DMS114 treated with DMSO at 0.1 percent for 48 hours (cell line): ENCODE results near the gene EYS.
"Not testable (repeated sequence)": the region's sequence is repeated elsewhere in the genome, so short reads cannot be mapped to it uniquely, and the experiment has no call there.

Experiments
- DNase-seq: peaks from one replicate; lab custom pipeline; 2025; ENCODE audit not compliant: unreplicated experiment; lab: John Stamatoyannopoulos, UW

The EYS gene

GRCh38 chr6:64085126-64085525, 1621.9 kb downstream of the EYS start:
- DNase-seq: no peak

DNA sequence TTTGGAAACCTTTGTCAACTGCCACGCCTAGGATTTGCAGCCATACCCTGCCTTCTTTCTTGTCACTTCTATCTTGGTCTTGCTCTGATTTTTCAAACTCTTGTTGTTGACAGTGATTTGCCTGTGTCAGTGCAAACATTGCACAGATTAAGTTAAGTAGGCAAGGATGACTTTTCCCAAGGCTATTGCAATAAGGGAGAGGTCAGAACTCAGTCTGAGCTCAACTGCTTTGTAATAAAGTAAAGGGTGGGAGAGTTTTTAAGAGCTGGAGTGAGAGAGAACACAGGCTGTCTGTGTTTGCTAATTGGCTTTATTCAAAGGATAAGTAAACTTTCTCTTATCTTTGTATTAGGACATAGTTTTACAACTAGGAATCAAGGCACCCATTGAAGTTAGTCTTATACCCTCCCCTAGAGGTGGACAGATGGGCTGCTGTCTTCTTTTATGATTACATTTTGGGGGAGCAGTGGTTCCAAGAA, 1622.8 kb downstream of the EYS start:
- no peak for DNase-seq

GRCh38 chr6:64083261-64083660, 1623.8 kb downstream of the EYS start:
- DNase-seq: no peak

GRCh38 chr6:64081453-64081852, 1625.6 kb downstream of the EYS start:
- no peak for DNase-seq

DNA sequence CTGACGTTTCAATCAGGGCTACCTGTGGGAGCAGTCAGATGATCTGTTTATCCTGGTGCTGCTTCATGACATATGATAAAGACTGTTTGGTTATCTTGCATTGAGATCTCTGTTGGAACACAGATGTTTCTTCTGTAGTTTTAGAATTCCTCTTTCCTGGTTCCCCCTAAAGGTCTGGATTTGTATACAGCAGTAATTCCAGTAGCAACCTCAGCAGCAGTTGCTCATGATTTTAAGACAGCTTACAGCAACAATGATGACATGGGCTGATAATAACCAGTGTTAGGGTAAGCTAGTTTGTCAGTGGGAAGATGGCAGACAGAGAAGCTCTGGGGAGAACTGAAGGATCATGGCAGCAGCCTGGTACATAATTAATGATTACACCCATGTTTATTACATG, 1632.0 kb downstream of the EYS start:
- no peak for DNase-seq

DNA sequence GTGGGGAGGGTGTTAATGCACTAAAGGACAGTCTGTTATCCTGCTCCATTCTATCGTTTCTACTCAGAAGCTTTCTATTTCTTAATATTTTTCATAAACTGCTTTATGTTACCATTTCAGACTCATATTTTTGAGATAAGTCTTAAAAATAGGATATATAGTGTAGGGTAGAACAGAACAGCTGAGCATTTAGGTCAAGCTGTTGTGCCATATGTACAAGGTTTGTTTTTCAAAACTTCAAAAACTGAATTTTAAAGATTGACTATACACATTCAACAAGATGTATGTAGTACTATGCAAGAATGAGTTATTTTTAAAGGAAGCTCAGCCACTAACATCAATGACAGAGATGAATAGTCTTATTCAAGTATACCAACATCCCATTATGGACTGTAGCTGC, 1634.3 kb downstream of the EYS start:
- no peak for DNase-seq

- no peak for DNase-seq
These were observed 1642.1 kb downstream of the EYS start for GRCh38 chr6:64064919-64065318.

DNA sequence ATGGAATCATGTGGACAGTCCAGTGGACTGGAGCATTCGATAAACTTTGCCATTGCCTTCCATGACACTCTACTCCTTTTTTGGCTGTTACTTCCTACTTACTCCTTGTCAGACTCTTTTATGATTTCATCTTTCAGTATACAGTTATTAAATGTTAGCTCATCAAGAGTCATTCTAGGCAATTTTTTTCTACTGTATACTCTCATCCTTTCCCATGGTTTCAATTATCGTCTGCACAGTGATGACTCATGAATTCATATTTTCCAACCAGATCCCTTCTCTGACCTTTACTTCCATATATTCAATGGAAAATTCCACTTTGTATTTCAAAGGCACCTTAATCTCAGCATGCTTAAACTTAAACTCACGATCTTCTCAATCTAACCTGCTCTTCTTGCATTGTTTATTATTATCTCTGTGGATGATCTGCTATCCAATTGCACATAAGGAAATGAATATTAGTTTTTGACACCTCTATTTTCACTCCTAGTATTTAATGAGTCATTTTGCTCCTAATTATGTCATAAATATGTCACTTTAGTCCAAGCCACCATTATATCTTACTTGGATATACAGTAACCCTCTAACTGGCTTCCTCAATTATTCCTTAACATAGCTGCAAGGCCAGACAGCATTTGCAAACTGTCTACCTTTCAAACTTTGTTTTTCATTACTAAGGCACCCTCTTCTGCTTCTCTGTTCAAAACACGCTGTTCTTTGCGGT, 1643.9 kb downstream of the EYS start:
- no peak for DNase-seq

- no peak for DNase-seq
These were observed 1652.2 kb downstream of the EYS start for GRCh38 chr6:64054861-64055260.

- DNase-seq: no peak
These were observed 1656.4 kb downstream of the EYS start for GRCh38 chr6:64050590-64050989.

DNA sequence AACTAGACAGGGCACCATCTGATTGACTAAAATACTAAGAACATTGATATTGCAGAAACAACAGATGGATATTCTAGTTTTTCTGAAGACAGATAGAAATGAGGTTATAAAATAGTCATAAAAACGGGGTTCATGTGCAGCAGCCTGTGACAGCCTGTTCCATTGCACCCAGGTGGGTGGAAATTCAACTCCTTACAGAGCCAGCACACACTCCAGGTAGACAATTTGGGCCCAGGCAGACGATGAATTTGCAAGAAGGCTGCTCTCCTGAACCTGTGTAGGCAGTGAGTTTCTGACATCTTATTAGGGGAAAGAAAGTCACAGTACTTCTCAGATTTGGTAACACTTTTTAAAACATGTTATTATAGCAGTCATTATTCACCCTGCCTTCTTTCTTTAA, 1657.3 kb downstream of the EYS start:
- DNase-seq: no peak

DNA sequence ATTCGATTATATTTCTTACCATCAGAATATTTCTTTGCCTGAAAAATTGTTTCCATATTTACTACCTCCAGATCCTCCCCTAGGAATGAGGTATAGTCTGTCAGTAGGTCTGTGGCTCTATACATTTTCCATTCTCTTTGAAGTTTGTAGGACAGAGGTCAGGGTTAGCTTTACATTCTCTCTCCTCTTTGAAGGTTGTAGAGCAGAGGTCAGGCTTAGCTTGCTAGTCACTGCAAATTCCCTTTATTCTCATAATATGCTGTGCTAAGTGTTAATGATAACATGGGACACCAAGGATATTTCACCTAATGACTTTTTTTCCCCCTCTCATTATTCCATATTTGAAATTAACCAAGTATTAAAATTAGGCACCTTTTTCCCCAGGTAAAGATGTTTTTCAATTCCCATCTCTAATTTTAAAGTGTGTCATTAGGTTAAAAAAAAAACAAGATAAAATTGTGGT, 1660.2 kb downstream of the EYS start:
- DNase-seq: no peak

GRCh38 chr6:64041373-64041772, 1665.7 kb downstream of the EYS start:
- no peak for DNase-seq

DNA sequence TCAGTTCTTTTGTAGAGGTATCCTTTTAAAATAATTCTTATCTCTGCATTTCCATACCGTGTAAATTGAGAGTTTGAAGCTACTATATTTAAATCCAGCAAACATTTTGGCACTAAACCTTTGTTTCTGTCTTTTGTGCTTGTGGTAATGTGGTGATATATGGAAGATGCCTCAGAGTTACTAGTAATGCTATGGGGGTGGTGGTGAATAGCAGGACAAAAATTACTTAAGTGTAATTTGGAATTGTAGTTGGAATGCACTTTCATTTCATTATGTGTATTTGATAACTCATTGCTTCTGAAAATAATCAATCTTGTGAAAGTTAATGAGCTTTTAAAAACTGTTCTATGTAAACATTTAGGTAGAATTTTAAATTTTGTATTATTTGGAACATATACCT, 1666.9 kb downstream of the EYS start:
- no peak for DNase-seq

- DNase-seq: no peak
These were observed 1669.6 kb downstream of the EYS start for GRCh38 chr6:64037427-64037826.

GRCh38 chr6:64034910-64035655, 1671.9 kb downstream of the EYS start:
- DNase-seq: no peak

- DNase-seq: no peak
These were observed 1672.7 kb downstream of the EYS start for GRCh38 chr6:64034291-64034690.

GRCh38 chr6:64030950-64031618, 1675.9 kb downstream of the EYS start:
- not testable (repeated sequence) for DNase-seq

DNA sequence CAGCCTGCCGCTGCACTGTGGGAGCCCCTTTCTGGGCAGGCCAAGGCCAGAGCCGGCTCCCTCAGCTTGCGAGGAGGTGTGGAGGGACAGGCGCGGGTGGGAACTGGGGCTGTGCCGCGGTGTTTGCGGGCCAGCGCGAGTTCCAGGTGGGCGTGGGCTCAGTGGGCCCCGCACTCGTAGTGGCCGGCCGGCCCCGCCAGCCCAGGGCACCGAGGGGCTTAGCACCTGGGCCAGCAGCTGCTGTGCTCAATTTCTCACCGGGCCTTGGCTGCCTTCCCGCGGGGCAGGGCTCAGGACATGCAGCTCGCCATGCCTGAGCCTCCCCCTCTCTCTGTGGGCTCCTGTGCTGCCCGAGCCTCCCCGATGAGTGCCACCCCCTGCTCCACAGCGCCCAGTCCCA, 1683.3 kb downstream of the EYS start:
- DNase-seq: no peak

- no peak for DNase-seq
These were observed 1692.4 kb downstream of the EYS start for GRCh38 chr6:64014595-64014994.

DNA sequence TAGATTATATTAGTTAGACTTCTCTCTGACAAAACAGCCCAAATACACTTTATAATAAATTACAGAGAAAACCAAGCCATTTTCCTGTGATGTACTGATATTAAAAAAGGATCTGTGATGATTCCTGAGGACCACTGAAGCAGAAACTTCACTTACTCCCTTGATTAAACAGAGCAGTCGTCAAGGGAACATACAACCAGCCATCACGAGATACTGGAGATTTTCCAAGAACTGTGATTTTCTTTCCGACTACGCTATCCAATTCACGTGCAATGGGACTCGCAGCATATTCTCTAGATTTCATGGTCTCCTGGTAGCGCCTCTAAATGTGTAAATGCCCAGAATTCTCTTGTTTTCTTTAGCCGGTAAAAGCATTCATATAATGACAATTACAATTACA, 1694.0 kb downstream of the EYS start:
- DNase-seq: peak; percentile 28
